Calu3 (cell line): ENCODE measurements around the gene TUBGCP2. TPM values are rescaled to one million over a fixed set of nuclear protein-coding genes. Genes with fewer than 3 reads are reported as not detected.

Experiments used
- BruUV-seq: library from RNA; stranded (reverse); fragments of 400-500 nt; replicated peaks from 2 replicates; lab custom pipeline; 2021; lab: Mats Ljungman, UMichigan
- CTCF ChIA-PET: fragments of 300-600 bp; sonication (Branson Sonifier 250); formaldehyde crosslinking; loops from one replicate; lab custom pipeline; 2022; ENCODE audit warnings: antibody characterized with exemption; lab: Charles Lee
- DNase-seq: peaks from one replicate; pipeline ENCODE4 v3.0.0; 2022
- H3K27ac Mint-ChIP-seq: one replicate; pipeline ENCODE4 v1.8.0; 2022; ENCODE audit warnings: mixed read lengths; ENCODE audit not compliant: unreplicated experiment
- H3K27me3 Mint-ChIP-seq: one replicate; pipeline ENCODE4 v1.8.0; 2022; ENCODE audit warnings: mixed read lengths; ENCODE audit not compliant: unreplicated experiment
- H3K36me3 Mint-ChIP-seq: one replicate; pipeline ENCODE4 v1.8.0; 2022; ENCODE audit warnings: mild to moderate bottlenecking, moderate library complexity, mixed read lengths; ENCODE audit not compliant: insufficient read depth, unreplicated experiment
- H3K4me1 Mint-ChIP-seq: one replicate; pipeline ENCODE4 v1.8.0; 2022; ENCODE audit warnings: mild to moderate bottlenecking, low read depth, mixed read lengths; ENCODE audit not compliant: unreplicated experiment
- H3K4me3 Mint-ChIP-seq: one replicate; pipeline ENCODE4 v1.8.0; 2022; ENCODE audit warnings: mild to moderate bottlenecking, low read depth, moderate library complexity, mixed read lengths; ENCODE audit not compliant: unreplicated experiment
- H3K9me3 Mint-ChIP-seq: one replicate; pipeline ENCODE4 v1.8.0; 2022; ENCODE audit warnings: low read depth, mixed read lengths; ENCODE audit not compliant: unreplicated experiment
- CTCF ChIP-seq: fragments of 200-600 bp; IDR thresholded peaks from one replicate; pipeline ENCODE4 v1.8.0; 2022; ENCODE audit warnings: antibody characterized with exemption; ENCODE audit not compliant: unreplicated experiment
- intact Hi-C: fragments of 100-400 bp; cut with micrococcal nuclease; formaldehyde crosslinking; loops from one replicate; pipeline ENCODE4 v1.10.0; 2022; ENCODE audit not compliant: unreplicated experiment
- total RNA-seq: library from RNA; stranded (reverse); gene quantifications from 2 replicates; pipeline ENCODE4 v1.2.3, GENCODE V29; 2022

TUBGCP2 gene
- total RNA-seq, 1 experiment from 2014 or later = 47.2 TPM

- DNase-seq = no peak
- CTCF ChIA-PET = no interaction called here
- Mint-ChIP-seq H3K27ac (no peak overlapping the region), H3K27me3 (peaks cover 51% of the 10 kb centered on the region), H3K4me1 (peaks cover 8% of the 10 kb centered on the region), H3K36me3 (no peaks in the 10 kb centered on the region), H3K9me3 (no peaks in the 10 kb centered on the region), H3K4me3 (no peak overlapping the region)
- intact Hi-C loops = no loop called here
- no peak for TF ChIP-seq CTCF
- no TSS peak for BruUV-seq
Observed at GRCh38 chr10:133238466-133238804, 70.2 kb downstream of the TUBGCP2 start.

- no peak for TF ChIP-seq CTCF
- intact Hi-C loops = no loop called here
- no peaks in the 10 kb centered on the region for H3K9me3 Mint-ChIP-seq
- BruUV-seq = no TSS peak
- peaks cover 2% of the 10 kb centered on the region for H3K4me1 Mint-ChIP-seq
- CTCF ChIA-PET = no interaction called here
- peaks cover 45% of the 10 kb centered on the region for H3K27me3 Mint-ChIP-seq
- no peaks in the 10 kb centered on the region for H3K36me3 Mint-ChIP-seq
- no peak within 1 kb of the TSS for H3K27ac Mint-ChIP-seq
- no peak within 1 kb of the TSS for H3K4me3 Mint-ChIP-seq
- DNase-seq = no peak
Observed at GRCh38 chr10:133237588-133238465, 70.8 kb downstream of the TUBGCP2 start, which contains the start of gene VENTX. Gene VENTX, plus strand, starts transcription at chr10:133237855. Its CDS starts 60 bp downstream, at chr10:133237915.

GRCh38 chr10:133237241-133237587 lies 71.5 kb downstream of the TUBGCP2 start:
- H3K4me3 Mint-ChIP-seq = no peak overlapping the region

More at GRCh38 chr10:133237241-133237587, 71.5 kb downstream of the TUBGCP2 start:
- Mint-ChIP-seq H3K9me3 (no peaks in the 10 kb centered on the region), H3K27ac (no peak overlapping the region), H3K27me3 (peaks cover 39% of the 10 kb centered on the region), H3K4me1 (no peaks in the 10 kb centered on the region), H3K36me3 (no peaks in the 10 kb centered on the region)
- BruUV-seq = no TSS peak
- no peak for DNase-seq
- CTCF ChIA-PET = no interaction called here
- TF ChIP-seq CTCF = no peak
- intact Hi-C loops = no loop called here
